Heart right ventricle (tissue), 16 donors: Measurements from ENCODE around the gene TMEM86A. TPM values are rescaled to one million over a fixed set of nuclear protein-coding genes. Genes with fewer than 3 reads are reported as not detected.
"Not testable (repeated sequence)": the region's sequence is repeated elsewhere in the genome, so short reads cannot be mapped to it uniquely, and the experiment has no call there.

Experiments
- ATAC-seq, 8 donors: fragments of 200-7000 bp; cut with Tn5 transposase; one replicate each; pipeline ENCODE4 v1.9.1; 2020; ENCODE audit warnings: mild to moderate bottlenecking in 8 of 8, moderate library complexity in 8 of 8, moderate number of reproducible peaks in 1 of 8
- DNase-seq, 2 donors: peaks; one replicate each; pipeline ENCODE4 v3.0.0-alpha.2; 2020
- H3K27ac ChIP-seq, 10 donors: fragments of 200-600 bp; sonication (generic) in 2 of 10; one replicate each; pipeline versions ENCODE4 v1.5.0 to v1.8.0; 2020 to 2022; ENCODE audit warnings: mild to moderate bottlenecking in 3 of 10
- H3K27me3 ChIP-seq, 7 donors: fragments of 200-600 bp; one replicate each; pipeline ENCODE4 v1.8.0; 2021 to 2022; ENCODE audit warnings: mild to moderate bottlenecking in 2 of 7
- H3K36me3 ChIP-seq, 9 donors: fragments of 200-600 bp; sonication (generic) in 1 of 9; one replicate each; pipeline versions ENCODE4 v1.5.0 to v1.8.0; 2020 to 2022; ENCODE audit warnings: mild to moderate bottlenecking in 2 of 9
- H3K4me1 ChIP-seq, 9 donors: fragments of 200-600 bp; sonication (generic) in 1 of 9; one replicate each; pipeline versions ENCODE4 v1.5.0 to v1.8.0; 2020 to 2022; ENCODE audit warnings: mild to moderate bottlenecking in 4 of 9
- H3K4me3 ChIP-seq, 10 donors: fragments of 200-600 bp; sonication (generic) in 2 of 10; one replicate each; pipeline versions ENCODE4 v1.5.0 to v1.8.0; 2020 to 2022; ENCODE audit warnings: mild to moderate bottlenecking in 7 of 10, moderate library complexity in 2 of 10
- H3K9me3 ChIP-seq, 11 donors: fragments of 200-600 bp in 10 of 11; sonication (generic) in 2 of 11; one replicate each; pipeline versions ENCODE4 v1.5.0 to v1.8.0; 2013 to 2022; ENCODE audit warnings: mild to moderate bottlenecking in 2 of 11, control low read depth in 1 of 11, moderate library complexity in 1 of 11
- CTCF ChIP-seq, 9 donors: fragments of 200-600 bp; sonication (generic) in 2 of 9; IDR thresholded peaks; one replicate each; pipeline versions ENCODE4 v1.5.0 to v1.8.0; 2021 to 2022; ENCODE audit warnings: antibody characterized with exemption in 9 of 9, mild to moderate bottlenecking in 5 of 9, moderate library complexity in 1 of 9
- WGBS, 2 donors: extraction: QIAGEN DNeasy Blood & Tissue Kit; methylation state at CpG; one replicate each; pipeline ENCODE4 v1.1.7; 2013; ENCODE audit warnings: inconsistent platforms in 1 of 2; 5-methylcytosine and 5-hydroxymethylcytosine counted together
- intact Hi-C, 10 donors: fragments of 100-400 bp; cut with DNase I; formaldehyde crosslinking; loops; one replicate each; pipeline versions ENCODE4 v1.11.1 to v1.14.2; 2022
- polyA plus RNA-seq, 2 donors: library from polyadenylated mRNA; stranded (reverse); fragments of 200-250 nt; gene quantifications; one replicate each; pipeline ENCODE4 v1.2.3, GENCODE V29; 2013
- total RNA-seq, 10 donors: library from RNA; stranded (reverse); fragmentation: NEBNext Ultra II Directional in 3 of 10; extraction: Animal tissue kit (Norgen Biotek cat#: 25700) in 3 of 10; gene quantifications; one replicate each; pipeline versions ENCODE4 v1.2.1 to v1.2.4, GENCODE V29; 2021 to 2023
- donor health status: Arrhythmogenic right ventricular cardiomyopathy.
- donor health status: ischemic (EF 13 %, LVEDD 7.1; RV severe dilation, severe dysfunction).
- donor health status: healthy with polysubstance abuse.
- donor health status: DM: no; HTN: yes; CAD: no.
- donor health status: DM: no; HTN: no; CAD: no.
- donor health status: ischemic (EF 25% LVEDD 6.9; RV normal size, moderate dysfunction).
- donor health status: ischemic (EF 25% LVEDD 5.7; RV mildly dilated, moderate dysfunction).
- donor health status: healthy.
- donor health status: DM: yes; HTN: yes; CAD: no.
- donor health status: Ischemic cardiomyopathy.
- donor health status: ischemic (EF 35%, LVEDD 5.7; RV mildly dilated, moderate dysfunction).
- donor health status: nonischemic (EF 11% LVEDD 7.7; RV severe dilation, severe dysfunction).
- donor health status: DM: yes; HTN: yes; CAD: no.
- donor health status: PGD.
- donor health status: ischemic (EF 29% LVEDD 5.4; RV normal size, mild dysfunction).
- donor health status: nonischemic (EF 23%, LVEDD 6.1; RV moderate dilation, normal function).

TMEM86A gene
- total and polyA plus RNA-seq, 12 donors = 2.0 to 9.3 (median 5.0) TPM

GRCh38 chr11:18676803-18677202 lies 21.8 kb upstream of the TMEM86A start:
- Histone ChIP-seq H3K27me3 (no peaks in the 10 kb centered on the region), H3K36me3 (no peaks in the 10 kb centered on the region), H3K4me3 (no peak overlapping the region), H3K9me3 (no peaks in the 10 kb centered on the region), H3K4me1 (no peaks in the 10 kb centered on the region), H3K27ac (no peak overlapping the region)
- DNase-seq = no peak
- 64 to 86% methylated on average over 4 of the region's 4 CpGs for WGBS, 2 donors
- TF ChIP-seq CTCF (IDR thresholded peaks at IDR 0.05) = no peak
- intact Hi-C loops = no loop called here
- no peak for ATAC-seq

- TF ChIP-seq CTCF (IDR thresholded peaks at IDR 0.05) = no peak
- H3K27me3 ChIP-seq = no peaks in the 10 kb centered on the region
- H3K4me3 ChIP-seq = no peak overlapping the region
- H3K9me3 ChIP-seq = no peaks in the 10 kb centered on the region
- no peak for ATAC-seq
- intact Hi-C loops = no loop called here
- 87 to 90% methylated on average over 3 of the region's 3 CpGs for WGBS, 2 donors
- H3K27ac ChIP-seq = no peak overlapping the region
- no peak for DNase-seq
- no peaks in the 10 kb centered on the region for H3K4me1 ChIP-seq
- H3K36me3 ChIP-seq = no peaks in the 10 kb centered on the region
Measured at GRCh38 chr11:18677560-18677959, 21.0 kb upstream of the TMEM86A start.

- DNase-seq, intact Hi-C loops, ATAC-seq, H3K4me1 ChIP-seq, H3K27ac ChIP-seq, H3K4me3 ChIP-seq, H3K36me3 ChIP-seq, H3K27me3 ChIP-seq, H3K9me3 ChIP-seq: not testable (repeated sequence)
- WGBS, 2 donors = 78 to 81% methylated on average over 1 of the region's 1 CpG
Measured at GRCh38 chr11:18681949-18682348, 16.6 kb upstream of the TMEM86A start.

GRCh38 chr11:18682466-18682865 lies 16.1 kb upstream of the TMEM86A start:
- Histone ChIP-seq H3K4me3 (no peak overlapping the region), H3K27ac (no peak overlapping the region), H3K27me3 (no peaks in the 10 kb centered on the region), H3K9me3 (no peaks in the 10 kb centered on the region), H3K36me3 (no peaks in the 10 kb centered on the region), H3K4me1 (no peaks in the 10 kb centered on the region)
- TF ChIP-seq CTCF (IDR thresholded peaks at IDR 0.05) = no peak
- intact Hi-C loops = no loop called here
- WGBS, 2 donors = 93 to 98% methylated on average over 3 of the region's 3 CpGs
- ATAC-seq = no peak
- DNase-seq = no peak

GRCh38 chr11:18684267-18684666 lies 14.3 kb upstream of the TMEM86A start:
- no peak for TF ChIP-seq CTCF (IDR thresholded peaks at IDR 0.05)
- no peak for ATAC-seq

GRCh38 chr11:18691467-18692140 lies 7.0 kb upstream of the TMEM86A start:
- H3K4me1 ChIP-seq, H3K36me3 ChIP-seq, ATAC-seq, DNase-seq, H3K27me3 ChIP-seq, H3K4me3 ChIP-seq, H3K9me3 ChIP-seq, H3K27ac ChIP-seq: not testable (repeated sequence)
- WGBS, 2 donors = 56 to 57% methylated on average over 4 of the region's 4 CpGs
- intact Hi-C loops = loop anchor here in 1 of 10 donors (10.0 kb wide), 1 partner anchor 57 kb away; the partner anchor contains the start of gene SPTY2D1

More at GRCh38 chr11:18684267-18684666, 14.3 kb upstream of the TMEM86A start:
- H3K4me1 ChIP-seq = no peaks in the 10 kb centered on the region
- no peak overlapping the region for H3K4me3 ChIP-seq
- H3K36me3 ChIP-seq = no peaks in the 10 kb centered on the region
- 60 to 71% methylated on average over 1 of the region's 1 CpG for WGBS, 2 donors
- intact Hi-C loops = no loop called here
- H3K27ac ChIP-seq = no peak overlapping the region
- no peak for DNase-seq
- no peaks in the 10 kb centered on the region for H3K27me3 ChIP-seq
- H3K9me3 ChIP-seq = no peaks in the 10 kb centered on the region
